ENCODE results near the gene UNC13D. TPM values are rescaled to one million over a fixed set of nuclear protein-coding genes. Genes with fewer than 3 reads are reported as not detected.

Gene UNC13D
- total and polyA plus RNA-seq, 2 of the 4 experiments (the other 2 are of a cell fraction), result under 0.01 to 0.31 TPM

GRCh38 chr17:75861927-75862317, 17.7 kb upstream of the UNC13D start:
- Histone ChIP-seq H3K4me1 (ENCODE audit: control insufficient read depth, insufficient read depth, low read length) (peaks cover 8% of the 10 kb centered on the region), H3K36me3 (ENCODE audit: control insufficient read depth, insufficient read depth, low read length) (no peaks in the 10 kb centered on the region), H3K14ac (replicated peaks; ENCODE audit: low read depth, low read length) (no peak overlapping the region), H3K4ac (ENCODE audit: low read depth, low read length) (0 out of 2 replicates have a peak overlapping the region, but pooled peaks have one; percentile 43), H3K56ac (ENCODE audit: extremely low read depth, insufficient read depth, low read length) (no peak overlapping the region), H3K23ac (ENCODE audit: low read depth, low read length) (no peak overlapping the region), H2AFZ (replicated peaks; ENCODE audit: low read length, poor library complexity) (no peak overlapping the region), H3K9me3 (ENCODE audit: control insufficient read depth, insufficient read depth, low read length) (no peaks in the 10 kb centered on the region), H3K27ac (ENCODE audit: insufficient read depth, low read length) (no peak overlapping the region), H4K91ac (ENCODE audit: insufficient read depth, low read depth, low read length) (no peak overlapping the region), H4K5ac (ENCODE audit: low read depth, low read length) (peak overlapping the region; percentile 32; the same call in 1 of the 2 replicates), H3K79me1 (ENCODE audit: low read depth in 1 of 2, low read length in 2 of 2) (no peaks in the 10 kb centered on the region), H3K4me3 (ENCODE audit: insufficient read depth, low read depth, low read length) (no peak overlapping the region), H2BK5ac (ENCODE audit: low read depth, low read length, poor library complexity, severe bottlenecking) (no peak overlapping the region), H3K18ac (ENCODE audit: low read depth, low read length) (no peak overlapping the region), H3K9me1 (ENCODE audit: insufficient read depth, low read length) (0 out of 2 replicates have a peak, but pooled peaks cover 3% of the 10 kb centered on the region), H4K8ac (ENCODE audit: low read depth in 2 of 2, low read length in 2 of 2) (no peak overlapping the region), H3K4me2 (ENCODE audit: low read depth, low read length) (no peak overlapping the region), H2AK5ac (ENCODE audit: low read depth, low read length) (peak overlapping the region; percentile 58; the same call in 1 of the 2 replicates), H2BK20ac (ENCODE audit: low read depth, low read length) (0 out of 2 replicates have a peak overlapping the region, but pooled peaks have one; percentile 18), H3K27me3 (ENCODE audit: control insufficient read depth, insufficient read depth, low read length) (no peaks in the 10 kb centered on the region), H2BK120ac (ENCODE audit: low read depth, low read length) (peak overlapping the region; percentile 15; the same call in 1 of the 2 replicates), H2AK9ac (replicated peaks; ENCODE audit: low read depth, low read length, poor library complexity) (no peak overlapping the region), H2BK15ac (ENCODE audit: low read depth, low read length) (no peak overlapping the region), H3K9ac (ENCODE audit: low read depth, low read length) (no peak overlapping the region), H4K20me1 (ENCODE audit: insufficient read depth, low read length) (no peaks in the 10 kb centered on the region)
- no peak for DNase-seq
- intact Hi-C loops (cut with micrococcal nuclease) (no loop called here), dilution Hi-C loops (cut with HindIII; ENCODE audit: low sequenced_read_pairs, unreplicated experiment) (no loop called here), in situ Hi-C loops (cut with MboI; ENCODE audit: low sequenced_read_pairs) (no loop called here)
- no peak for ATAC-seq (ENCODE audit: low read depth)
- WGBS, 2 experiments (ENCODE audit: extremely low coverage in 2 of 2, insufficient read length in 1 of 2), result 84% methylated on average over 3 of the region's 9 CpGs; no CpG with 5 or more reads in 1 of the 2 experiments
- CTCF ChIA-PET, result interaction anchor here (0.6 to 1.4 kb wide), 3 partner anchors 11 to 79 kb away, joined by 3 read pairs; partner anchors contain the start of gene TRIM47
- POLR2A ChIA-PET (ENCODE audit: unreplicated experiment), result no interaction called here
- BruUV-seq (replicated peaks), result no TSS peak
- TF ChIP-seq FOS (IDR thresholded peaks at IDR 0.05; ENCODE audit: low read depth, low read length) (no peak), MXI1 (IDR thresholded peaks at IDR 0.05; ENCODE audit: borderline replicate concordance, low read depth, low read length) (no peak), RCOR1 (IDR thresholded peaks at IDR 0.05; ENCODE audit: insufficient replicate concordance, low read length) (no peak), BHLHE40 (IDR thresholded peaks at IDR 0.05; ENCODE audit: low read depth, low read length) (no peak), SMC3 (IDR thresholded peaks at IDR 0.05; ENCODE audit: low read depth, low read length) (no peak), POLR2A (IDR thresholded peaks at IDR 0.05; ENCODE audit: low read depth, low read length) (no peak), CEBPB (IDR thresholded peaks at IDR 0.05; ENCODE audit: low read depth, low read length) (no peak), RAD21 (IDR thresholded peaks at IDR 0.05; ENCODE audit: low read length) (no peak), MAFK (IDR thresholded peaks at IDR 0.05; ENCODE audit: low read depth, low read length) (no peak), MAZ (IDR thresholded peaks at IDR 0.05; ENCODE audit: borderline replicate concordance, low read depth, low read length) (no peak), ELK1 (IDR thresholded peaks at IDR 0.05; ENCODE audit: borderline replicate concordance, low read depth, low read length) (no peak), CHD1 (IDR thresholded peaks at IDR 0.05; ENCODE audit: low read depth, low read length) (no peak), NFE2L2 (IDR thresholded peaks at IDR 0.05; ENCODE audit: low read depth, low read length) (no peak), RFX5 (IDR thresholded peaks at IDR 0.05; ENCODE audit: low read depth, low read length) (no peak)
- TF ChIP-seq, protein P1, sequence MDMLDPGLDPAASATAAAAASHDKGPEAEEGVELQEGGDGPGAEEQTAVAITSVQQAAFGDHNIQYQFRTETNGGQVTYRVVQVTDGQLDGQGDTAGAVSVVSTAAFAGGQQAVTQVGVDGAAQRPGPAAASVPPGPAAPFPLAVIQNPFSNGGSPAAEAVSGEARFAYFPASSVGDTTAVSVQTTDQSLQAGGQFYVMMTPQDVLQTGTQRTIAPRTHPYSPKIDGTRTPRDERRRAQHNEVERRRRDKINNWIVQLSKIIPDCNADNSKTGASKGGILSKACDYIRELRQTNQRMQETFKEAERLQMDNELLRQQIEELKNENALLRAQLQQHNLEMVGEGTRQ (IDR thresholded peaks at IDR 0.05; ENCODE audit: low read depth, low read length), result no peak
- TF ChIP-seq, protein P2, sequence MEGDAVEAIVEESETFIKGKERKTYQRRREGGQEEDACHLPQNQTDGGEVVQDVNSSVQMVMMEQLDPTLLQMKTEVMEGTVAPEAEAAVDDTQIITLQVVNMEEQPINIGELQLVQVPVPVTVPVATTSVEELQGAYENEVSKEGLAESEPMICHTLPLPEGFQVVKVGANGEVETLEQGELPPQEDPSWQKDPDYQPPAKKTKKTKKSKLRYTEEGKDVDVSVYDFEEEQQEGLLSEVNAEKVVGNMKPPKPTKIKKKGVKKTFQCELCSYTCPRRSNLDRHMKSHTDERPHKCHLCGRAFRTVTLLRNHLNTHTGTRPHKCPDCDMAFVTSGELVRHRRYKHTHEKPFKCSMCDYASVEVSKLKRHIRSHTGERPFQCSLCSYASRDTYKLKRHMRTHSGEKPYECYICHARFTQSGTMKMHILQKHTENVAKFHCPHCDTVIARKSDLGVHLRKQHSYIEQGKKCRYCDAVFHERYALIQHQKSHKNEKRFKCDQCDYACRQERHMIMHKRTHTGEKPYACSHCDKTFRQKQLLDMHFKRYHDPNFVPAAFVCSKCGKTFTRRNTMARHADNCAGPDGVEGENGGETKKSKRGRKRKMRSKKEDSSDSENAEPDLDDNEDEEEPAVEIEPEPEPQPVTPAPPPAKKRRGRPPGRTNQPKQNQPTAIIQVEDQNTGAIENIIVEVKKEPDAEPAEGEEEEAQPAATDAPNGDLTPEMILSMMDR (conservative IDR thresholded peaks at IDR 0.05; ENCODE audit: low read depth, low read length), result no peak

Data from IMR-90 (cell line).